ENCODE measurements around the gene ERGIC3.
"Not testable (repeated sequence)": the region's sequence is repeated elsewhere in the genome, so short reads cannot be mapped to it uniquely, and the experiment has no call there.

Gene ERGIC3

DNA sequence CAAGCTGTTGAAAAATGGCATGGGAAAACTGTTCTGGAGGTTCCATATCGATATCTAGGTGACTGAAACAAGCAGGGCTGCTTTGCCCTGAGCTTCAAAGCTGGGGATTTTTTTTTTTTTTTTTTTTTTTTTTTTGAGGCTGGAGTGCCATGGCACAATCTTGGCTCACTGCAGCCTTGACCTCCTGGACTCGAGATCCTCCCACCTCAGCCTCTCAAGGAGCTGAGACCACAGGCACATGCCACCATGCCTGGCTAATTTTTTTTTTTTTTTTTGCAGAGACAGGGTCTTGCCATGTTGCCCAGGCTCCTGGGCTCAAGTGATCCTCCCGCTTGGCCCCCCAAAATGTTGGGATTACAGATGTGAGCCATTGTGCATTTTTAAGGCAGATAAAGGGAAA is 11.0 kb downstream of the ERGIC3 start:
- Histone ChIP-seq H3K4me3 (replicated peaks; ENCODE audit: low read depth, low read length) (no peak overlapping the region), H3K27me3 (replicated peaks; ENCODE audit: control insufficient read depth, insufficient read depth, low read length) (no peaks in the 10 kb centered on the region), H3K36me3 (ENCODE audit: control insufficient read depth, insufficient read depth, low read length) (peaks cover 35% of the 10 kb centered on the region)
- TF ChIP-seq, protein P1, sequence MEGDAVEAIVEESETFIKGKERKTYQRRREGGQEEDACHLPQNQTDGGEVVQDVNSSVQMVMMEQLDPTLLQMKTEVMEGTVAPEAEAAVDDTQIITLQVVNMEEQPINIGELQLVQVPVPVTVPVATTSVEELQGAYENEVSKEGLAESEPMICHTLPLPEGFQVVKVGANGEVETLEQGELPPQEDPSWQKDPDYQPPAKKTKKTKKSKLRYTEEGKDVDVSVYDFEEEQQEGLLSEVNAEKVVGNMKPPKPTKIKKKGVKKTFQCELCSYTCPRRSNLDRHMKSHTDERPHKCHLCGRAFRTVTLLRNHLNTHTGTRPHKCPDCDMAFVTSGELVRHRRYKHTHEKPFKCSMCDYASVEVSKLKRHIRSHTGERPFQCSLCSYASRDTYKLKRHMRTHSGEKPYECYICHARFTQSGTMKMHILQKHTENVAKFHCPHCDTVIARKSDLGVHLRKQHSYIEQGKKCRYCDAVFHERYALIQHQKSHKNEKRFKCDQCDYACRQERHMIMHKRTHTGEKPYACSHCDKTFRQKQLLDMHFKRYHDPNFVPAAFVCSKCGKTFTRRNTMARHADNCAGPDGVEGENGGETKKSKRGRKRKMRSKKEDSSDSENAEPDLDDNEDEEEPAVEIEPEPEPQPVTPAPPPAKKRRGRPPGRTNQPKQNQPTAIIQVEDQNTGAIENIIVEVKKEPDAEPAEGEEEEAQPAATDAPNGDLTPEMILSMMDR (IDR thresholded peaks at IDR 0.05; ENCODE audit: insufficient read depth, low read length, poor library complexity, severe bottlenecking), result no peak
- DNase-seq (ENCODE audit: extremely low read depth, insufficient read length), result no peak

DNA sequence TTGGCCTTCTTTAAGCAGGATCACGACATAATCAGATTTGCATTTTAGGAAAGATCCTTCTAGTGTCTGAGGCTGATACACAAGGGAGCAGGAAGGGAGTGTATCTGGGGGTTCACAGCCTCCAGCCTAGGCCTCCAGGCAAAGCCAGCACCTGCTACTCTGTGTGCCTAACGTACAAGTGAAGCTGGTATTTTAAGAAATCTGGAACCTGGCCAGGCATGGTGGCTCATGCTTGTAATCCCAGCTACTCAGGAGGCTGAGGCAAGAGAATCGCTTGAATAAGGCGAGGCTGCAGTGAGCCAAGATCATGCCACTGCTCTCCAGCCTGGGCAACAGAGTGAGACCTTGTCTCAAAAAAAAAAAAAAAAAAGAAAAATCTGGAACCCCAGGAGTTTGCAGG is 13.6 kb downstream of the ERGIC3 start:
- not testable (repeated sequence) for DNase-seq (ENCODE audit: extremely low read depth, insufficient read length); H3K4me3 ChIP-seq (replicated peaks; ENCODE audit: low read depth, low read length)
- peaks cover 29% of the 10 kb centered on the region for H3K36me3 ChIP-seq (ENCODE audit: control insufficient read depth, insufficient read depth, low read length)

DNA sequence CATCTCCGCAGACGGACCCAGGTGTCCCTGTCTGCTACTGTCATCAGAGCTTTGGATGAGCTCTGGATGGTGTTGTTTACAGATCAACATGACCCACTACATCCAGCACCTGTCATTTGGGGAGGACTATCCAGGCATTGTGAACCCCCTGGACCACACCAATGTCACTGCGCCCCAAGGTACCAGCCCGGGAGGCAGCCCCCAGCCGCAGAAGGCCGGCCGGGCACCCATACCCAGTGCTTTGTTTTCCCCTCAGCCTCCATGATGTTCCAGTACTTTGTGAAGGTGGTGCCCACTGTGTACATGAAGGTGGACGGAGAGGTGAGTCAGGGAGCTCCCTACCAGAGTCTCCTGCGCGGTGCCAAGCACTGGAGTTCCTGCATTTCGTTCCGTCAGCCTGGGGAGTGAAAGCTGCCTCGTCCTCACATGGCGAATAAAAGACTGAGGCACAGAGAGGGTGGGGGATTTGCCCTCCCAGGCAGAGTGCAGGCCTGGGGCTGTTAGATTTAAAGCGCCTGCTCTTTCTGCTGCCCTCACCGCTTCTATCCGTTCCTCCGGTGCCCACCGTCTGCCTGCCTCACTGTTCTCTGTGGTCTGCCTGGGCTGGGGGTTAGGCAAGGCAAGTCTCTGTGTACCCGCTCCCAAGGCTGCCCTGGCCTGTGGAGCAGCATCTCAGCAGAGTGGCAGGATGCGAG is 14.2 kb downstream of the ERGIC3 start:
- Histone ChIP-seq H3K27me3 (replicated peaks; ENCODE audit: control insufficient read depth, insufficient read depth, low read length) (no peaks in the 10 kb centered on the region), H3K36me3 (ENCODE audit: control insufficient read depth, insufficient read depth, low read length) (peaks cover 26% of the 10 kb centered on the region), H3K4me3 (replicated peaks; ENCODE audit: low read depth, low read length) (no peak overlapping the region)
- DNase-seq (ENCODE audit: extremely low read depth, insufficient read length), result no peak
- TF ChIP-seq, protein P1 (IDR thresholded peaks at IDR 0.05; ENCODE audit: insufficient read depth, low read length, poor library complexity, severe bottlenecking), result no peak

More for the DNA sequence above, 13.6 kb downstream of the ERGIC3 start:
- not testable (repeated sequence) for H3K27me3 ChIP-seq (replicated peaks; ENCODE audit: control insufficient read depth, insufficient read depth, low read length)

DNA sequence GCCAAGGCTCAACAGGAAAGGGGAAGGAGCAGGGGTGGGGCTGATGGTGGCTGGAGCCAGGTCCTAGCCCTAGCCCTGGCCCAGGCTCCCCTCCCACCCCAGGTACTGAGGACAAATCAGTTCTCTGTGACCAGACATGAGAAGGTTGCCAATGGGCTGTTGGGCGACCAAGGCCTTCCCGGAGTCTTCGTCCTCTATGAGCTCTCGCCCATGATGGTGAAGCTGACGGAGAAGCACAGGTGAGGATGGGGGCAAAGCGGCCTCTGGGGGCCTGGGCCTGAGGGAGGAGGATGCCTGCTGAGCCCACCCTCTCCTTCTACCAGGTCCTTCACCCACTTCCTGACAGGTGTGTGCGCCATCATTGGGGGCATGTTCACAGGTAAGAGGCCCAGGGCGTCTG is 15.0 kb downstream of the ERGIC3 start:
- DNase-seq (ENCODE audit: extremely low read depth, insufficient read length), result no peak
- TF ChIP-seq, protein P1 (IDR thresholded peaks at IDR 0.05; ENCODE audit: insufficient read depth, low read length, poor library complexity, severe bottlenecking), result no peak
- H3K36me3 ChIP-seq (ENCODE audit: control insufficient read depth, insufficient read depth, low read length), result peaks cover 23% of the 10 kb centered on the region
- H3K4me3 ChIP-seq (replicated peaks; ENCODE audit: low read depth, low read length), result no peak overlapping the region
- H3K27me3 ChIP-seq (replicated peaks; ENCODE audit: control insufficient read depth, insufficient read depth, low read length), result no peaks in the 10 kb centered on the region

DNA sequence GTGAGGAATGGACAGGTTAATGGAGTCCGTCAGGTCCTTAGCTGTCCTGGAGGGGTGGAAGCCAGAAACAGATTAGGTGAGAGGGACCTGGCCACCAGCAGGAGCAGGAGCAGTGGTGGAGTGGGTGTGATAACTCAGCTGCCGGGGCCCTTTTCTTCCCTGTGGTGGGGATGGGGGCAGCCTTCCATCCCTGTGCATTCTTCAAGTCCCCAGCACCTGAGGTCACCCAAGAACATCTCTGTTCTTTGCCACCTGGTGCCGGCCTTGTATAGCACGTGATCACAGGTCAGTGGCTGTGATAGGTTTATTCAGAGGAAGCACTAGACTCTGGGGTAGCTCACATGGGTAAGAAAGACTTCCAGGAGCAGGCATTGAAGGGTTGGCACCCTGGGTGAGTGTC is 16.6 kb downstream of the ERGIC3 start:
- Histone ChIP-seq H3K4me3 (replicated peaks; ENCODE audit: low read depth, low read length) (no peak overlapping the region), H3K27me3 (replicated peaks; ENCODE audit: control insufficient read depth, insufficient read depth, low read length) (no peaks in the 10 kb centered on the region), H3K36me3 (ENCODE audit: control insufficient read depth, insufficient read depth, low read length) (peaks cover 17% of the 10 kb centered on the region)
- TF ChIP-seq, protein P1 (IDR thresholded peaks at IDR 0.05; ENCODE audit: insufficient read depth, low read length, poor library complexity, severe bottlenecking), result no peak
- DNase-seq (ENCODE audit: extremely low read depth, insufficient read length), result no peak

DNA sequence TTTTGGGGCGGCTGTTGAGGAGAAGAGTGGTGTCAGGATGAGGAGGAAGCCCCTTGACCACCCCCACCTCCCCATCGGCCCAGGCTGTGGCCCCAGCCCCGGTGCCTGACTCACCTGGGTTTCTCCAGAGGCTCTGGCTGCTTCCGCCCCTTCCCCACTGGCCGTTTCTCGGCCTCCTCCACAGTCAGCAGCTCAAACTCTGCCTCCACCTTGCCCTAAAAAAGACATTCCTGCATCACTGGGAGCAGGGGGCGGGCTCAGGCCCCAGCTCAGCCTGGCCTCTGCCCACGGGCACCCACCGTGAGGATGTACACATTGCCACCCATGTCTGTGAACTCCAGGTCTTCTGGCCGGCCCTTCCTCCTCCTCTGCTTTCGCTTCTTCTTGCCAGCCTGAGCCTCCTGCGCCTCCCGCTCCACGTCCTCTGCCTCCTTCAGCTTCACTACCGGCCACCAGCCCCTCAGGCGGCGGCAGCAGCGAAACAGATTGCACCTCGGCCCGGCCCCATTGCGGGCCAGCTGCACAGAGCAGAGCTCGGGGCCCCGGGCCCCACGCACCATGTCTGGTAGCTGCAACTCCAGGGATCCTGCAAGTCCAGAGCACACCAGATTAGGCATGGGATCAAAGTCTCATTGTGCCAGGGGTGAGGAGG is 17.3 kb downstream of the ERGIC3 start:
- H3K36me3 ChIP-seq (ENCODE audit: control insufficient read depth, insufficient read depth, low read length), result peaks cover 14% of the 10 kb centered on the region
- DNase-seq (ENCODE audit: extremely low read depth, insufficient read length), result no peak
- TF ChIP-seq, protein P1 (IDR thresholded peaks at IDR 0.05; ENCODE audit: insufficient read depth, low read length, poor library complexity, severe bottlenecking), result no peak
- no peaks in the 10 kb centered on the region for H3K27me3 ChIP-seq (replicated peaks; ENCODE audit: control insufficient read depth, insufficient read depth, low read length)
- no peak overlapping the region for H3K4me3 ChIP-seq (replicated peaks; ENCODE audit: low read depth, low read length)

All from GM06990 (cell line).